Loucy (cell line): ENCODE data around the gene AMPD1.

Source experiments
- H2AFZ ChIP-seq: fragments of 200-600 bp; sonication (generic); 2 replicates; pipeline ENCODE4 v1.6.0; 2016; ENCODE audit warnings: antibody characterized with exemption, mild to moderate bottlenecking, low read length, moderate library complexity
- H3F3A ChIP-seq: fragments of 200-600 bp; 2 replicates; pipeline ENCODE4 v1.6.0; 2016; ENCODE audit warnings: antibody characterized with exemption, low read depth, mild to moderate bottlenecking
- H3K27me3 ChIP-seq: fragments of 200-600 bp; sonication (generic); 2 replicates; pipeline ENCODE4 v1.6.1; 2014; ENCODE audit warnings: low read length, mild to moderate bottlenecking; ENCODE audit not compliant: insufficient read depth, poor library complexity, severe bottlenecking
- H3K36me3 ChIP-seq: fragments of 200-600 bp; sonication (generic); 2 replicates; pipeline ENCODE4 v1.6.1; 2016; ENCODE audit warnings: low read length; ENCODE audit not compliant: insufficient read depth
- H3K4me1 ChIP-seq: fragments of 200-600 bp; sonication (generic); 2 replicates; pipeline ENCODE4 v1.5.1; 2014; ENCODE audit warnings: low read length, mild to moderate bottlenecking; ENCODE audit not compliant: insufficient read depth, poor library complexity, severe bottlenecking
- H3K4me2 ChIP-seq: fragments of 200-600 bp; sonication (generic); 2 replicates; pipeline ENCODE4 v1.6.0; 2014; ENCODE audit warnings: antibody characterized with exemption, low read length, low read depth, mild to moderate bottlenecking; ENCODE audit not compliant: poor library complexity, severe bottlenecking
- H3K4me3 ChIP-seq: fragments of 200-600 bp; sonication (generic); 2 replicates; pipeline ENCODE4 v1.5.1; 2014; ENCODE audit warnings: low read length, mild to moderate bottlenecking, mixed read lengths; ENCODE audit not compliant: poor library complexity, severe bottlenecking
- H3K79me2 ChIP-seq: fragments of 200-600 bp; sonication (generic); 2 replicates; pipeline ENCODE4 v1.6.1; 2014; ENCODE audit warnings: low read length; ENCODE audit not compliant: insufficient read depth
- H3K9ac ChIP-seq: fragments of 200-600 bp; sonication (generic); 2 replicates; pipeline ENCODE4 v1.6.0; 2014; ENCODE audit warnings: mild to moderate bottlenecking, low read depth, low read length, moderate library complexity; ENCODE audit not compliant: poor library complexity, severe bottlenecking
- H3K9me2 ChIP-seq: fragments of 200-600 bp; sonication (generic); replicated peaks from 2 replicates; pipeline ENCODE4 v1.6.1; 2016; ENCODE audit warnings: low read depth, low read length, mixed read lengths
- H3K9me3 ChIP-seq: fragments of 200-600 bp; sonication (generic); 2 replicates; pipeline ENCODE4 v1.6.1; 2014; ENCODE audit warnings: mild to moderate bottlenecking, antibody characterized with exemption, low read length, low read depth; ENCODE audit not compliant: insufficient read depth
- H4K20me1 ChIP-seq: fragments of 200-600 bp; sonication (generic); 2 replicates; pipeline ENCODE4 v1.6.0; 2014; ENCODE audit warnings: antibody characterized with exemption, low read length, mild to moderate bottlenecking; ENCODE audit not compliant: insufficient read depth, poor library complexity, severe bottlenecking
- CTCF ChIP-seq: fragments of 200-600 bp; sonication (generic); conservative IDR thresholded peaks from 2 replicates; pipeline ENCODE4 v1.5.1; 2014; ENCODE audit warnings: mild to moderate bottlenecking, antibody characterized with exemption, low read length
- EZH2phosphoT487 ChIP-seq: fragments of 200-600 bp; IDR thresholded peaks from 2 replicates; pipeline ENCODE4 v1.6.1; 2018; ENCODE audit warnings: antibody characterized with exemption, mild to moderate bottlenecking, moderate library complexity, borderline replicate concordance

AMPD1 gene

GRCh38 chr1:114668784-114669561 is 26.4 kb downstream of the AMPD1 start:
- TF ChIP-seq CTCF (no peak), EZH2phosphoT487 (no peak)
- Histone ChIP-seq H3K27me3 (no peaks in the 10 kb centered on the region), H3K4me2 (no peak overlapping the region), H3K79me2 (no peaks in the 10 kb centered on the region), H4K20me1 (no peaks in the 10 kb centered on the region), H3K9ac (no peak overlapping the region), H3K4me3 (no peak overlapping the region), H3K9me3 (no peaks in the 10 kb centered on the region), H3K9me2 (no peaks in the 10 kb centered on the region), H3K36me3 (no peaks in the 10 kb centered on the region), H2AFZ (no peak overlapping the region), H3F3A (no peaks in the 10 kb centered on the region), H3K4me1 (no peaks in the 10 kb centered on the region)

- Histone ChIP-seq H3F3A (no peaks in the 10 kb centered on the region), H3K36me3 (no peaks in the 10 kb centered on the region), H3K27me3 (no peaks in the 10 kb centered on the region), H3K9me2 (no peaks in the 10 kb centered on the region), H4K20me1 (no peaks in the 10 kb centered on the region), H3K4me1 (no peaks in the 10 kb centered on the region), H3K9me3 (no peaks in the 10 kb centered on the region), H3K79me2 (no peaks in the 10 kb centered on the region), H3K4me2 (no peak overlapping the region), H2AFZ (no peak overlapping the region), H3K4me3 (no peak overlapping the region), H3K9ac (no peak overlapping the region)
- TF ChIP-seq EZH2phosphoT487 (no peak), CTCF (no peak)
Measured at GRCh38 chr1:114668373-114668772, 27.0 kb downstream of the AMPD1 start.

- no peaks in the 10 kb centered on the region for H3F3A ChIP-seq
- H4K20me1 ChIP-seq = no peaks in the 10 kb centered on the region
- H2AFZ ChIP-seq = no peak overlapping the region
- H3K9me3 ChIP-seq = no peaks in the 10 kb centered on the region
- H3K4me2 ChIP-seq = no peak overlapping the region
- H3K36me3 ChIP-seq = no peaks in the 10 kb centered on the region
- H3K9me2 ChIP-seq = no peaks in the 10 kb centered on the region
- TF ChIP-seq EZH2phosphoT487 = no peak
- TF ChIP-seq CTCF = no peak
- no peak overlapping the region for H3K4me3 ChIP-seq
- no peaks in the 10 kb centered on the region for H3K4me1 ChIP-seq
- H3K27me3 ChIP-seq = no peaks in the 10 kb centered on the region
- no peaks in the 10 kb centered on the region for H3K79me2 ChIP-seq
- no peak overlapping the region for H3K9ac ChIP-seq
Measured at GRCh38 chr1:114666954-114667353, 28.4 kb downstream of the AMPD1 start.
